GM19467 (cell line): ENCODE data around the gene PACSIN2.

Source experiments
- ATAC-seq: cut with Tn5 transposase; IDR thresholded peaks from one replicate; pipeline ENCODE4 v1.9.1; 2021; ENCODE audit warnings: mild to moderate bottlenecking, moderate library complexity; ENCODE audit not compliant: unreplicated experiment

PACSIN2 gene

GRCh38 chr22:42866100-42866499 lies 148.8 kb downstream of the PACSIN2 start:
- no peak for ATAC-seq

GRCh38 chr22:42865536-42865935 lies 149.4 kb downstream of the PACSIN2 start:
- ATAC-seq, result no peak

GRCh38 chr22:42863349-42863961 lies 151.5 kb downstream of the PACSIN2 start:
- ATAC-seq, result no peak

GRCh38 chr22:42862045-42862734 lies 152.8 kb downstream of the PACSIN2 start:
- no peak for ATAC-seq

- ATAC-seq, result no peak
Observed at GRCh38 chr22:42860968-42861367, 154.0 kb downstream of the PACSIN2 start.

GRCh38 chr22:42857845-42858481 lies 157.0 kb downstream of the PACSIN2 start:
- ATAC-seq, result no peak

GRCh38 chr22:42856865-42857704 lies 157.9 kb downstream of the PACSIN2 start, which contains the start of gene ARFGAP3:
Gene ARFGAP3, minus strand, starts transcription at chr22:42857273. Its CDS starts 91 bp downstream, at chr22:42857182.
- ATAC-seq, result peak; percentile 82

GRCh38 chr22:42856179-42856864 lies 158.6 kb downstream of the PACSIN2 start:
- peak; percentile 23 for ATAC-seq

GRCh38 chr22:42855721-42856120 lies 159.2 kb downstream of the PACSIN2 start:
- ATAC-seq, result no peak

GRCh38 chr22:42855211-42855610 lies 159.7 kb downstream of the PACSIN2 start:
- ATAC-seq, result no peak

- no peak for ATAC-seq
Observed at GRCh38 chr22:42848941-42849550, 165.9 kb downstream of the PACSIN2 start.

- no peak for ATAC-seq
Observed at GRCh38 chr22:42847110-42847509, 167.8 kb downstream of the PACSIN2 start.

- ATAC-seq, result no peak
Observed at GRCh38 chr22:42844756-42845155, 170.2 kb downstream of the PACSIN2 start.

- ATAC-seq, result no peak
Observed at GRCh38 chr22:42842658-42843370, 172.1 kb downstream of the PACSIN2 start.

GRCh38 chr22:42841444-42841843 lies 173.5 kb downstream of the PACSIN2 start:
- no peak for ATAC-seq

- no peak for ATAC-seq
Observed at GRCh38 chr22:42837556-42837955, 177.4 kb downstream of the PACSIN2 start.

- no peak for ATAC-seq
Observed at GRCh38 chr22:42836026-42836425, 178.9 kb downstream of the PACSIN2 start.

GRCh38 chr22:42834177-42834949 lies 180.6 kb downstream of the PACSIN2 start:
- no peak for ATAC-seq

GRCh38 chr22:42833104-42833503 lies 181.8 kb downstream of the PACSIN2 start:
- no peak for ATAC-seq
